ENCODE measurements around the gene PARP15.

PARP15 gene

GRCh38 chr3:122568755-122569154, 8.7 kb upstream of the PARP15 start:
- Histone ChIP-seq H3K4me1 (ENCODE audit: control insufficient read depth in 1 of 2, insufficient read depth in 2 of 2, low read length in 2 of 2) (peaks cover 0 to 7% of the 10 kb centered on the region in 2 experiments), H3K23ac (ENCODE audit: low read length) (no peak overlapping the region), H4K91ac (ENCODE audit: low read depth, low read length) (no peak overlapping the region), H3K79me1 (ENCODE audit: low read length) (peaks cover 7% of the 10 kb centered on the region), H3K79me2 (ENCODE audit: control insufficient read depth, insufficient read depth, low read length, poor library complexity) (peaks cover 5% of the 10 kb centered on the region), H2BK12ac (ENCODE audit: low read length) (no peak overlapping the region), H3K9ac (ENCODE audit: low read length) (no peak overlapping the region), H3K4me2 (ENCODE audit: low read length) (no peak overlapping the region), H3K14ac (ENCODE audit: low read length) (no peak overlapping the region), H2BK5ac (ENCODE audit: low read depth, low read length, poor library complexity) (no peak overlapping the region), H3K4ac (ENCODE audit: low read depth, low read length) (no peak overlapping the region), H4K8ac (ENCODE audit: low read depth, low read length) (no peak overlapping the region), H3K18ac (ENCODE audit: low read length) (no peak overlapping the region), H2AFZ (ENCODE audit: insufficient read depth, low read length, poor library complexity) (no peak overlapping the region), H3K27ac (ENCODE audit: low read depth, low read length) (no peak overlapping the region), H3K36me3 (ENCODE audit: control insufficient read depth in 1 of 2, insufficient read depth in 2 of 2, low read length in 2 of 2) (no peaks in the 10 kb centered on the region), H3K9me3 (ENCODE audit: insufficient read depth, low read depth, low read length) (no peaks in the 10 kb centered on the region), H4K12ac (ENCODE audit: low read depth, low read length) (no peak overlapping the region), H3K27me3 (ENCODE audit: insufficient read depth, low read length) (no peaks in the 10 kb centered on the region), H3K4me3 (ENCODE audit: low read depth, low read length) (no peak overlapping the region), H2AK5ac (ENCODE audit: low read length) (no peak overlapping the region), H2BK120ac (ENCODE audit: insufficient read depth, low read length, poor library complexity) (no peak overlapping the region)
- no peak for DNase-seq
- WGBS (ENCODE audit: extremely low coverage, insufficient coverage, insufficient read length) = no CpG with 5 or more reads among the region's 3 CpGs

GRCh38 chr3:122572940-122573412, 4.5 kb upstream of the PARP15 start:
- no peak overlapping the region for H3K9ac ChIP-seq (ENCODE audit: low read length)
- no peak overlapping the region for H2BK120ac ChIP-seq (ENCODE audit: insufficient read depth, low read length, poor library complexity)
- H2AFZ ChIP-seq (ENCODE audit: insufficient read depth, low read length, poor library complexity) = no peak overlapping the region
- no peak overlapping the region for H3K27ac ChIP-seq (ENCODE audit: low read depth, low read length)
- peak; percentile 12 to 22 for DNase-seq
- H4K8ac ChIP-seq (ENCODE audit: low read depth, low read length) = no peak overlapping the region
- no peaks in the 10 kb centered on the region for H3K79me1 ChIP-seq (ENCODE audit: low read length)
- peaks cover 4 to 6% of the 10 kb centered on the region in 2 experiments for H3K4me1 ChIP-seq (ENCODE audit: control insufficient read depth in 1 of 2, insufficient read depth in 2 of 2, low read length in 2 of 2)
- H2AK5ac ChIP-seq (ENCODE audit: low read length) = no peak overlapping the region
- no peak overlapping the region for H3K14ac ChIP-seq (ENCODE audit: low read length)
- no peak overlapping the region for H4K91ac ChIP-seq (ENCODE audit: low read depth, low read length)
- peaks cover 2% of the 10 kb centered on the region for H3K79me2 ChIP-seq (ENCODE audit: control insufficient read depth, insufficient read depth, low read length, poor library complexity)
- H3K36me3 ChIP-seq (ENCODE audit: control insufficient read depth in 1 of 2, insufficient read depth in 2 of 2, low read length in 2 of 2) = no peaks in the 10 kb centered on the region
- H3K9me3 ChIP-seq (ENCODE audit: insufficient read depth, low read depth, low read length) = no peaks in the 10 kb centered on the region
- no peak overlapping the region for H3K4ac ChIP-seq (ENCODE audit: low read depth, low read length)
- H3K23ac ChIP-seq (ENCODE audit: low read length) = no peak overlapping the region
- H2BK5ac ChIP-seq (ENCODE audit: low read depth, low read length, poor library complexity) = no peak overlapping the region
- no peak overlapping the region for H4K12ac ChIP-seq (ENCODE audit: low read depth, low read length)
- H3K18ac ChIP-seq (ENCODE audit: low read length) = no peak overlapping the region
- WGBS (ENCODE audit: extremely low coverage, insufficient coverage, insufficient read length) = no CpG with 5 or more reads among the region's 3 CpGs
- no peak overlapping the region for H3K4me3 ChIP-seq (ENCODE audit: low read depth, low read length)
- peaks cover 6% of the 10 kb centered on the region for H3K27me3 ChIP-seq (ENCODE audit: insufficient read depth, low read length)
- H2BK12ac ChIP-seq (ENCODE audit: low read length) = peak overlapping the region; percentile 11
- H3K4me2 ChIP-seq (ENCODE audit: low read length) = no peak overlapping the region

GRCh38 chr3:122576174-122576940, 1.1 kb upstream of the PARP15 start:
- no peak overlapping the region for H3K4me3 ChIP-seq (ENCODE audit: low read depth, low read length)
- H2BK12ac ChIP-seq (ENCODE audit: low read length) = no peak overlapping the region
- H3K23ac ChIP-seq (ENCODE audit: low read length) = no peak overlapping the region
- H4K8ac ChIP-seq (ENCODE audit: low read depth, low read length) = no peak overlapping the region
- H3K36me3 ChIP-seq (ENCODE audit: control insufficient read depth in 1 of 2, insufficient read depth in 2 of 2, low read length in 2 of 2) = no peaks in the 10 kb centered on the region
- no peak overlapping the region for H2BK5ac ChIP-seq (ENCODE audit: low read depth, low read length, poor library complexity)
- no peak overlapping the region for H2AFZ ChIP-seq (ENCODE audit: insufficient read depth, low read length, poor library complexity)
- peaks cover 6% of the 10 kb centered on the region for H3K27me3 ChIP-seq (ENCODE audit: insufficient read depth, low read length)
- no peak for DNase-seq
- peaks cover 4 to 6% of the 10 kb centered on the region in 2 experiments for H3K4me1 ChIP-seq (ENCODE audit: control insufficient read depth in 1 of 2, insufficient read depth in 2 of 2, low read length in 2 of 2)
- H3K14ac ChIP-seq (ENCODE audit: low read length) = no peak overlapping the region
- no peak overlapping the region for H2BK120ac ChIP-seq (ENCODE audit: insufficient read depth, low read length, poor library complexity)
- H3K4me2 ChIP-seq (ENCODE audit: low read length) = no peak overlapping the region
- H4K12ac ChIP-seq (ENCODE audit: low read depth, low read length) = no peak overlapping the region
- no peaks in the 10 kb centered on the region for H3K79me1 ChIP-seq (ENCODE audit: low read length)
- H3K4ac ChIP-seq (ENCODE audit: low read depth, low read length) = no peak overlapping the region
- H3K9me3 ChIP-seq (ENCODE audit: insufficient read depth, low read depth, low read length) = no peaks in the 10 kb centered on the region
- no peak overlapping the region for H4K91ac ChIP-seq (ENCODE audit: low read depth, low read length)
- no peak overlapping the region for H3K27ac ChIP-seq (ENCODE audit: low read depth, low read length)
- H3K18ac ChIP-seq (ENCODE audit: low read length) = no peak overlapping the region
- H3K9ac ChIP-seq (ENCODE audit: low read length) = no peak overlapping the region
- H2AK5ac ChIP-seq (ENCODE audit: low read length) = no peak overlapping the region
- peaks cover 2% of the 10 kb centered on the region for H3K79me2 ChIP-seq (ENCODE audit: control insufficient read depth, insufficient read depth, low read length, poor library complexity)
- WGBS (ENCODE audit: extremely low coverage, insufficient coverage, insufficient read length) = no CpG with 5 or more reads among the region's 8 CpGs

GRCh38 chr3:122578069-122578740, 755 bp downstream of the PARP15 start:
- Histone ChIP-seq H3K79me2 (ENCODE audit: control insufficient read depth, insufficient read depth, low read length, poor library complexity) (peaks cover 2% of the 10 kb centered on the region), H3K9ac (ENCODE audit: low read length) (no peak overlapping the region), H2BK12ac (ENCODE audit: low read length) (no peak overlapping the region), H3K18ac (ENCODE audit: low read length) (no peak overlapping the region), H2BK5ac (ENCODE audit: low read depth, low read length, poor library complexity) (no peak overlapping the region), H4K91ac (ENCODE audit: low read depth, low read length) (no peak overlapping the region), H3K4me2 (ENCODE audit: low read length) (no peak overlapping the region), H3K23ac (ENCODE audit: low read length) (no peak overlapping the region), H2AK5ac (ENCODE audit: low read length) (no peak overlapping the region), H3K4me1 (ENCODE audit: control insufficient read depth in 1 of 2, insufficient read depth in 2 of 2, low read length in 2 of 2) (peaks cover under 1 to 6% of the 10 kb centered on the region in 2 experiments), H3K4ac (ENCODE audit: low read depth, low read length) (no peak overlapping the region), H3K14ac (ENCODE audit: low read length) (no peak overlapping the region), H3K79me1 (ENCODE audit: low read length) (no peaks in the 10 kb centered on the region), H3K9me3 (ENCODE audit: insufficient read depth, low read depth, low read length) (peaks cover 3% of the 10 kb centered on the region), H3K27ac (ENCODE audit: low read depth, low read length) (no peak overlapping the region), H3K36me3 (ENCODE audit: control insufficient read depth in 1 of 2, insufficient read depth in 2 of 2, low read length in 2 of 2) (no peaks in the 10 kb centered on the region), H4K8ac (ENCODE audit: low read depth, low read length) (no peak overlapping the region), H3K27me3 (ENCODE audit: insufficient read depth, low read length) (peaks cover 6% of the 10 kb centered on the region), H2AFZ (ENCODE audit: insufficient read depth, low read length, poor library complexity) (no peak overlapping the region), H2BK120ac (ENCODE audit: insufficient read depth, low read length, poor library complexity) (no peak overlapping the region), H3K4me3 (ENCODE audit: low read depth, low read length) (no peak overlapping the region), H4K12ac (ENCODE audit: low read depth, low read length) (no peak overlapping the region)
- no CpG with 5 or more reads among the region's 5 CpGs for WGBS (ENCODE audit: extremely low coverage, insufficient coverage, insufficient read length)
- no peak for DNase-seq
